HCT116 (cell line): ENCODE measurements around the gene GRB10.

Experiments
- ATF3 ChIP-seq: IDR thresholded peaks from 2 replicates; pipeline ENCODE4 v1.6.1; 2012
- CTCF ChIP-seq, 3 experiments: fragments of 200-600 bp in 1 of 3; sonication (generic) in 1 of 3; IDR thresholded peaks in 2 of 3; conservative IDR thresholded peaks in 1 of 3; 2 replicates each; pipeline ENCODE4 v1.5.1; 2012 to 2017; ENCODE audit warnings: low read depth in 2 of 3, low read length in 2 of 3, antibody characterized with exemption in 1 of 3, borderline replicate concordance in 1 of 3, control low read depth in 1 of 3, mild to moderate bottlenecking in 1 of 3, mixed read lengths in 1 of 3, mixed run types in 1 of 3, moderate library complexity in 1 of 3; ENCODE audit not compliant: insufficient read depth in 1 of 3
- EGR1 ChIP-seq: IDR thresholded peaks from 2 replicates; pipeline ENCODE4 v1.6.1; 2012; ENCODE audit warnings: low read depth
- EZH2 ChIP-seq: fragments of 200-600 bp; sonication (generic); IDR thresholded peaks from 2 replicates; pipeline ENCODE4 v1.6.1; 2017; ENCODE audit warnings: antibody characterized with exemption, mixed run types
- FOSL1 ChIP-seq: IDR thresholded peaks from 2 replicates; pipeline ENCODE4 v1.6.1; 2012; ENCODE audit warnings: low read depth
- MAX ChIP-seq: IDR thresholded peaks from 2 replicates; pipeline ENCODE4 v1.6.1; 2012
- POLR2A ChIP-seq: IDR thresholded peaks from 2 replicates; pipeline ENCODE4 v1.7.0; 2011; ENCODE audit warnings: borderline replicate concordance; ENCODE audit not compliant: insufficient read depth, insufficient read length; ENCODE audit errors: extremely low read depth
- POLR2AphosphoS5 ChIP-seq: IDR thresholded peaks from 2 replicates; pipeline ENCODE4 v1.6.1; 2011; ENCODE audit warnings: mild to moderate bottlenecking, low read depth, low read length, moderate library complexity
- SP1 ChIP-seq: IDR thresholded peaks from 2 replicates; pipeline ENCODE4 v1.6.1; 2012; ENCODE audit warnings: low read depth
- TCF7L2 ChIP-seq: IDR thresholded peaks from 2 replicates; pipeline ENCODE4 v1.7.0; 2011; ENCODE audit warnings: borderline replicate concordance, inconsistent platforms; ENCODE audit not compliant: insufficient read depth, insufficient read length; ENCODE audit errors: extremely low read depth
- YY1 ChIP-seq: IDR thresholded peaks from 2 replicates; pipeline ENCODE4 v1.6.1; 2011; ENCODE audit warnings: low read length, low read depth, moderate library complexity, mild to moderate bottlenecking; ENCODE audit not compliant: insufficient replicate concordance; ENCODE audit errors: extremely low read depth
- ZFX ChIP-seq: fragments of 450-650 bp; IDR thresholded peaks from 2 replicates; pipeline ENCODE4 v1.6.1; 2017
- ZNF274 ChIP-seq: fragments of 200-500 bp; sonication (Bioruptor generic); IDR thresholded peaks from 2 replicates; pipeline ENCODE4 v1.6.1; 2014; ENCODE audit warnings: mild to moderate bottlenecking, low read depth, low read length, inconsistent platforms

- TF ChIP-seq POLR2A (no peak), CTCF (IDR thresholded peaks at IDR 0.05 in 2 of 3, conservative IDR thresholded peaks at IDR 0.05 in 1 of 3; ENCODE audit: borderline replicate concordance in 1 of 3, insufficient read depth in 1 of 3, low read depth in 2 of 3, low read length in 2 of 3) (no peak), ZFX (no peak), POLR2AphosphoS5 (no peak), FOSL1 (no peak), SP1 (no peak), ZNF274 (no peak), YY1 (no peak), EZH2 (no peak), EGR1 (no peak), ATF3 (no peak), TCF7L2 (no peak), MAX (no peak)
These were observed 57.9 kb downstream of the GRB10 start for GRCh38 chr7:50724526-50725520.
